22Rv1 (cell line): Measurements from ENCODE around the gene SLC5A8.

Source experiments
- CTCF ChIP-seq: fragments of 450-650 bp; IDR thresholded peaks from 2 replicates; pipeline ENCODE4 v1.5.1; 2017; ENCODE audit warnings: mild to moderate bottlenecking
- ZFX ChIP-seq: fragments of 450-650 bp; IDR thresholded peaks from 2 replicates; pipeline ENCODE4 v1.6.1; 2017; ENCODE audit warnings: antibody characterized with exemption, borderline replicate concordance

GRCh38 chr12:101166866-101167265 lies 43.2 kb downstream of the SLC5A8 start:
- TF ChIP-seq CTCF (no peak), ZFX (no peak)
